Lower leg skin (tissue), 4 donors: ENCODE measurements around the gene KISS1. TPM values are rescaled to one million over a fixed set of nuclear protein-coding genes. Genes with fewer than 3 reads are reported as not detected.

Experiments used
- DNase-seq, 2 donors: peaks; one replicate each; pipeline ENCODE4 v3.0.0-alpha.2; 2019; ENCODE audit warnings: low spot score in 2 of 2
- H3K4me3 ChIP-seq: fragments of 200-600 bp; sonication (generic); 2 replicates; pipeline ENCODE4 v1.5.1; 2017; ENCODE audit warnings: mild to moderate bottlenecking, low read depth; ENCODE audit not compliant: poor library complexity, severe bottlenecking
- CTCF ChIP-seq, 3 donors: fragments of 450-650 bp; IDR thresholded peaks; one replicate each; pipeline ENCODE4 v1.5.1; 2016; ENCODE audit warnings: antibody characterized with exemption in 3 of 3, mild to moderate bottlenecking in 3 of 3, moderate library complexity in 2 of 3
- POLR2A ChIP-seq, 2 donors: fragments of 450-650 bp; IDR thresholded peaks; one replicate each; pipeline ENCODE4 v1.6.1; 2016 to 2017; ENCODE audit warnings: antibody characterized with exemption in 2 of 2, mild to moderate bottlenecking in 1 of 2, moderate library complexity in 1 of 2
- WGBS, 2 donors: methylation state at CpG; one replicate each; pipeline ENCODE4 v1.1.5; 2018; 5-methylcytosine and 5-hydroxymethylcytosine counted together
- intact Hi-C: fragments of 100-400 bp; cut with DNase I; formaldehyde crosslinking; loops from one replicate; pipeline ENCODE4 v1.15.0; 2023; ENCODE audit warnings: low total_unique reads
- total RNA-seq, 4 donors: library from RNA; depleted of rRNA; stranded (reverse); fragments of >200 nt; gene quantifications; one replicate each; pipeline ENCODE4 v1.1.0, GENCODE V29; 2016

The KISS1 gene
- total RNA-seq, 4 donors from 2014 or later: not detected

GRCh38 chr1:204176049-204176448 is 20.2 kb downstream of the KISS1 start:
- intact Hi-C loops: no loop called here
- no peak for TF ChIP-seq POLR2A (IDR thresholded peaks at IDR 0.05)
- TF ChIP-seq CTCF (IDR thresholded peaks at IDR 0.05): no peak
- no peak overlapping the region for H3K4me3 ChIP-seq
- 79 to 83% methylated on average over 5 of the region's 5 CpGs for WGBS, 2 donors
- no peak for DNase-seq

GRCh38 chr1:204174958-204175357 is 21.3 kb downstream of the KISS1 start:
- no peak overlapping the region for H3K4me3 ChIP-seq
- TF ChIP-seq CTCF (IDR thresholded peaks at IDR 0.05) (no peak), POLR2A (IDR thresholded peaks at IDR 0.05) (no peak)
- intact Hi-C loops: no loop called here
- 78 to 81% methylated on average over 3 of the region's 3 CpGs for WGBS, 2 donors
- no peak for DNase-seq

- WGBS, 2 donors: 96 to 99% methylated on average over 2 of the region's 2 CpGs
- intact Hi-C loops: no loop called here
- no peak for DNase-seq
- TF ChIP-seq POLR2A (IDR thresholded peaks at IDR 0.05): no peak
- no peak for TF ChIP-seq CTCF (IDR thresholded peaks at IDR 0.05)
- H3K4me3 ChIP-seq: no peak overlapping the region
Observed at GRCh38 chr1:204172404-204173029, 23.8 kb downstream of the KISS1 start.

- H3K4me3 ChIP-seq: no peak overlapping the region
- no peak for TF ChIP-seq CTCF (IDR thresholded peaks at IDR 0.05)
- no peak for TF ChIP-seq POLR2A (IDR thresholded peaks at IDR 0.05)
- WGBS, 2 donors: 38 to 66% methylated on average over 4 of the region's 4 CpGs
- no peak for DNase-seq
- intact Hi-C loops: no loop called here
Observed at GRCh38 chr1:204171751-204172178, 24.5 kb downstream of the KISS1 start.

- intact Hi-C loops: no loop called here
- DNase-seq: no peak
- no peak for TF ChIP-seq POLR2A (IDR thresholded peaks at IDR 0.05)
- no peak for TF ChIP-seq CTCF (IDR thresholded peaks at IDR 0.05)
- WGBS, 2 donors: 92 to 93% methylated on average over 3 of the region's 3 CpGs
- H3K4me3 ChIP-seq: no peak overlapping the region
Observed at GRCh38 chr1:204170494-204171155, 25.7 kb downstream of the KISS1 start.
